ENCODE data around the gene TEX48.

GRCh38 chr9:114719290-114719689 lies 37.3 kb upstream of the TEX48 start:
- TF ChIP-seq CTCF (IDR thresholded peaks at IDR 0.05) = no peak
- no peak for TF ChIP-seq POLR2A (IDR thresholded peaks at IDR 0.05)

Data from right lobe of liver (tissue), 4 donors.